Endometrium (tissue), 2 donors: ENCODE measurements around the gene RNASEH1.
"Not testable (repeated sequence)": the region's sequence is repeated elsewhere in the genome, so short reads cannot be mapped to it uniquely, and the experiment has no call there.

Source experiments
- FAIRE-seq: peaks from 2 replicates; lab custom pipeline; 2012; peaks lifted over from hg19 to GRCh38; lab: Jason Lieb, UNC
- donor health status: control.
- donor health status: control.

The RNASEH1 gene

GRCh38 chr2:3518496-3519254 lies 39.5 kb downstream of the RNASEH1 start:
- no peak for FAIRE-seq

- no peak for FAIRE-seq
Observed at GRCh38 chr2:3517948-3518495, 40.1 kb downstream of the RNASEH1 start.

- no peak for FAIRE-seq
Observed at GRCh38 chr2:3516831-3517230, 41.3 kb downstream of the RNASEH1 start.

GRCh38 chr2:3515438-3515837 lies 42.7 kb downstream of the RNASEH1 start:
- not testable (repeated sequence) for FAIRE-seq

DNA sequence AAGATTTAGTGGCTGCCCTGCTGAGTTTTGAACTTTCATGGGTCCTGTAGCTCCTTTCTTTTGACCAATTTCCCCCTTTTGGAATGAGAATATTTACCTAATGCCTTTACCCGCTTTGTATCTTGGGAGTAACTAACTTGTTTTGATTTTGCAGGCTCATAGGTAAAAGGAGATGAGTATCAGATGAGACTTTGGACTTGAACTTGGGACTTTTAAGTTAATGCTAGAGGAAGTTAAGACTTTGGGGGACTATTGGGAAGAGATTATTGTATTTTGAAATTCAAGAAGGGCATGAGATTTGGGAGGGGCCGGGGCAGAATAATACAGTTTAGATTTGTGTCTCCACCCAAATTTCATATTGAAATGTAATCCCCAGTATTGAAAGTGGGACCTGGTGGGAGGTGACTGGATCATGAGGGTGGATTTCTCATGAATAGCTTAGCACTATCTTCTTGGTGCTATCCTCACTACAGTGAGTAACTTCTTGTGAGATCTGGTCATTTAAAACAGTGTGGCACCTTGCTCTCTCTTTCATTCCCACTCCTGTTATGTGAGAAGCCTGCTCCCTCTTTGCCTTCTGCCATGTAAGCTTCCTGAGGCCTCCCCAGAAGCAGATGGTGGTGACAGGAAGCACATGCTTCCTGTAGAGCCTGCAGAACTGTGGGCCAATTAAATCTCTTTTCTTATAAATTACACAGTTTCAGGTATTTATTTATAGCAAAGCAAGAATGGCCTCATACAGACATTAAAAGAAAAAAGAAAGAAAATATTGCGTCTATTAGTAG lies 44.9 kb downstream of the RNASEH1 start:
- FAIRE-seq, result no peak

GRCh38 chr2:3512086-3512485 lies 46.0 kb downstream of the RNASEH1 start:
- no peak for FAIRE-seq

DNA sequence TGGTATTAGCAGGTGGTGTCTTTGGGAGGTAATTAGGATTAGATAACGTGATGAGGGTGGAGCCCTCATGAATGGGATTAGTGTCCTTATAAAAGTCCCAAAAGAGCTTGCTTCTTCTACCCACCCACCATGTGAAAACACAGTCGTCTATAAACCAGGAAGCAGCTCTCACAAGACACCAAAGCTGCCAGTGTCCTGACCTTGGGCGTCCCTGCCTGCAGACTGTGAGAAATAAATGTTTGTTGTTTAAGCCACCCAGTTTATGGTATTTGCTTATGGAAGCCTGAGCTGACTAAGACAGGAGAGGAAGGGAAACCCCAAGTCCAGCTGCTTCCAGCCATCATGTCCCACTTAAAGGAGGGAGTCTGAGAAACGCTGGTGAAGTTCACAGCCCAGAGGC lies 52.4 kb downstream of the RNASEH1 start:
- FAIRE-seq, result no peak

GRCh38 chr2:3504741-3505140 lies 53.4 kb downstream of the RNASEH1 start:
- FAIRE-seq, result no peak

DNA sequence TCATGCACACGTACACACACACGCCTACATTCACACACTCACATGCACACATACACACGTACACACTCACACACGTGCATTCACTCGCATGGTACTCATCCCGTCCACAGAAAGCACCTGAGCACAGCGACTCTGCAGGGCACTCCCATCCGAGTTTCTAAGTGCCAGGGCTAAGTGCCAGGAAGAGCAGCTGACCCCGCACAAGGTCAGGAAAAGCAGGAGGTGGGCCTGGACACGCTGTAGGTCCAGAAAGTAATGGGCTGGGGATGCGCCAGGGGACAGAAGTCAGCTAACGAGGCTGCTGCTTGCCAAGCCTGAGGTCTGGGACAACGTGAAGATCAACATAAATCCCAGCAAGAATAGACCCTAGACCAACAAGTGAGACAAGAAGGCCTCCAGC lies 54.6 kb downstream of the RNASEH1 start:
- no peak for FAIRE-seq

DNA sequence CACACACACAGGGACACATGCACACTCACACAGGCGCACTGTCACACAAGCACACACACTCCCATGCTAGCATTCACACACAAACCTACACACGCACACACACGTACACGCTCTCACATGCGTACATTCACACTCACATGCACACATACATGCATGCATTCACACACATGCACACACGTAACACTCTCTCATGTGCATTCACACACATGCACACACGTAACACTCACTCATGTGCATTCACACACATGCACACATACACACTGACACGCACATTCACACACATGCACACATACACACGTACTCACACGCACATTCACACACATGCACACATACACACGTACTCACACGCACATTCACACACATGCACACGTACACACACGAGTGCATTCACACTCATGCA lies 55.1 kb downstream of the RNASEH1 start:
- FAIRE-seq, result no peak

DNA sequence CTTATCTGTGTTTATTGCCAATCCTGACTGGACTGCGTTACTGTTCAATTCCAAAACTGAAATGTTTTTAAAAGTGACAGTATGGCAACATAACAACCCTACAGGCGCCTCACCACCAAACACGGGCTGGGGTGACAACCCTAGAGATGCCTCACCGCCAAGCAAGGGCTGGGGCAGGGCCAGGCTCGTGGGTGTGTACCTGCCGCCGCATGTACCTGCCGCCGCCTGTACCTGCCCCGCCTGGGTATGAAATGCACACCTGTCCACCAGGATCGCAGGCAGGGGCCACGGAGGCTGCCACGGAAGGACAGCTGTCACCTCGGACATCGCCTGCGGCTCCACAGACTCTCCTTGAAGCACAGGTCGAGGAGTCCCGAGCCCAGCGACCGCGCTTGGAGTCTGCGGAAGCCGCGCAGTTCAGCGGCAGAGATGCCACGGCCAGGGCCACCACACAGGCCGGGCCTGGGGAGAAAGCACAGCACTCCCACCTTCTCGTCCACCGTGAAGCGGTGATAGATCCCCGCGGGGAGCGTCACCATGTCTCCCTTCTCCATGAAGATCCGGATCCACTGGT lies 57.7 kb downstream of the RNASEH1 start:
- no peak for FAIRE-seq

GRCh38 chr2:3498783-3499394 lies 59.2 kb downstream of the RNASEH1 start:
- no peak for FAIRE-seq

DNA sequence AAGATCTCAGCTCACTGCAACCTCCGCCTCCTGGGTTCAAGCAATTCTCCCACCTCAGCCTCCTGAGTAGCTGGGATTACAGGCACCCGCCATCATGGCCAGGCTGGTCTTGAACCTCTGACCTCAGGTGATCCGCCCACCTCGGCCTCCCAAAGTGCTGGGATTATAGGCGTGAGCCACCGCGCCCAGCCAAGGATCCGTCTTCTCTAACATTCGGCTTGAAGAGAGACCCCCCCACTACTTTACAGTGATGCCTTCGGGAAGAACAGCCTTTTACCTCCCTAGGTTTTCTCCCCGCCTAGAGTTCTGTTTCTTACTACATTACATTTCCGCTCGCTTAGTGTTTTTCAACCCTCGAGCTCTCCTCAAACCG lies 61.4 kb downstream of the RNASEH1 start:
- FAIRE-seq, result not testable (repeated sequence)
